Activated T-cell treated with anti-CD3 and anti-CD28 coated beads, Interleukin-2, amount 50 U/mL, for 24 hours (primary cell): ENCODE results near the gene AGAP1.

Source experiments
- DNase-seq: peaks from one replicate; pipeline ENCODE4 v3.0.0-alpha.2; 2020
- H3K27ac Mint-ChIP-seq: 2 replicates; pipeline ENCODE4 v1.8.0; 2020; ENCODE audit warnings: mild to moderate bottlenecking, mixed read lengths
- H3K27me3 Mint-ChIP-seq: 2 replicates; pipeline ENCODE4 v1.8.0; 2020; ENCODE audit warnings: mixed read lengths
- H3K36me3 Mint-ChIP-seq: 2 replicates; pipeline ENCODE4 v1.8.0; 2020; ENCODE audit warnings: low read depth, mixed read lengths
- H3K4me1 Mint-ChIP-seq: 2 replicates; pipeline ENCODE4 v1.8.0; 2020; ENCODE audit warnings: low read depth, mixed read lengths
- H3K4me3 Mint-ChIP-seq: 2 replicates; pipeline ENCODE4 v1.8.0; 2020; ENCODE audit warnings: mild to moderate bottlenecking, moderate library complexity, mixed read lengths
- H3K9me3 Mint-ChIP-seq: 2 replicates; pipeline ENCODE4 v1.8.0; 2020; ENCODE audit warnings: mixed read lengths

The AGAP1 gene

GRCh38 chr2:236177967-236178889, 684.4 kb downstream of the AGAP1 start:
- H3K36me3 Mint-ChIP-seq = no peaks in the 10 kb centered on the region
- DNase-seq = peak; percentile 60
- H3K9me3 Mint-ChIP-seq = no peaks in the 10 kb centered on the region
- peaks cover 88% of the 10 kb centered on the region for H3K27me3 Mint-ChIP-seq
- H3K27ac Mint-ChIP-seq = no peak overlapping the region
- peaks cover 13% of the 10 kb centered on the region for H3K4me1 Mint-ChIP-seq
- peak overlapping the region; percentile 54 for H3K4me3 Mint-ChIP-seq

DNA sequence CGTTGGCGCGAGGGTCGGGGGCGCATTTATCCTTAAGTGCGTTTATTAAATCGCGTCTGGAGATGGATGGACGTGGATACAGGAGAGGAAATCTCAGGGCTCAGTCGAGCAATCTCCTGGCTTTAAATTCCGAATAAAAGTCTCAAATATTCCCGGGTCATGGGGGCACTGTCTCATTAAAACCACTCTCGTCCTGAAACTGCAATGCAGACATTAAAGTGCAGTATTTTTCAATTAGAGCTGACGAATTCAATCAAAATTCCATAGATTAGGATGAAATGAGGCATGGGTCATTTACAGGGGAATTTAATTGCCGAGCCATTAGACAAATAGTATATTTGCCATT, 685.0 kb downstream of the AGAP1 start:
- Mint-ChIP-seq H3K4me1 (peaks cover 13% of the 10 kb centered on the region), H3K4me3 (no peak overlapping the region), H3K36me3 (no peaks in the 10 kb centered on the region)

DNA sequence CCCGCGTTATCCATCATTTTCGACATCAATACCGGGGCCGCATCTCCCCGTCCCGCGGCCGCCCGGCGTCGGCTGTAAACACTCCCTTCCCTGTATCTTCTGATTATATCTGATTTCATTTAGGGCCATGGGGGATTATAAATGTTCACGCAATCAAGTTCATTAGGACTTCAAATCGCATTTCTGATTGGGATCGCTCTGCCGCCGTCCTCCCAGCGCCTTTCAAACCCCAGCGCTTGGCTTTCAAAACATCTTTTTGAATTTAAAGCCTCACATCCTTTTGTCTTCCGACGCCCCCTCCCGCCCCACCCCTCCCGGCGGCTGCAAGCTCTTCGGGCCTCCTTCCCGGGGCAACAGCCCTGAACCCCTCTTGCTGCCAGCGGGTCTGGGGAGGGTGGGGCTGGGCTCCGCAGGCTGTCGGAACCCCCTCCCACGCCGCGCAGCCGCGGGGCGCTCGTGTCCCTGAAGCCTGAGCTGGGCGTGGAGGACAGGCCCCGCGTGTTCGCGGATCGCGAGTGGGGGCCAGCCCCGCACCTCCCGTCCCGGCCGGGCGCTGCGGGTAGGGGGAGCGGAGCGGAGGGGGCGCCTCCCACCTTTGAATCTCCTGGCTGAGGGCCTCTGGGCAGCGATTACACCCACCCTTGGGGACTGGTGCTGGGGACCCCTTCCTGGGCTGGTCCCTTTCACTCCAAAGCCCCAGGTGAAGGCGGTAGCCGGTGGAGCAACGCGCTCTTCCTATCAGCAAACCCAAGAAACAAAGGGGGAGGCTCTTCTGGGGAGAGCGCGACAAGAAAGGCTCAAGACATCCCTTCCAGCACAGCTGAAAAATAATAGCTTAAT, 685.6 kb downstream of the AGAP1 start:
- Mint-ChIP-seq H3K27ac (no peak overlapping the region), H3K4me1 (peaks cover 13% of the 10 kb centered on the region), H3K36me3 (no peaks in the 10 kb centered on the region), H3K9me3 (no peaks in the 10 kb centered on the region), H3K27me3 (peaks cover 86% of the 10 kb centered on the region), H3K4me3 (no peak overlapping the region)
- DNase-seq = no peak

More for the DNA sequence above, 685.0 kb downstream of the AGAP1 start:
- peaks cover 88% of the 10 kb centered on the region for H3K27me3 Mint-ChIP-seq
- no peaks in the 10 kb centered on the region for H3K9me3 Mint-ChIP-seq
- no peak for DNase-seq
- no peak overlapping the region for H3K27ac Mint-ChIP-seq

DNA sequence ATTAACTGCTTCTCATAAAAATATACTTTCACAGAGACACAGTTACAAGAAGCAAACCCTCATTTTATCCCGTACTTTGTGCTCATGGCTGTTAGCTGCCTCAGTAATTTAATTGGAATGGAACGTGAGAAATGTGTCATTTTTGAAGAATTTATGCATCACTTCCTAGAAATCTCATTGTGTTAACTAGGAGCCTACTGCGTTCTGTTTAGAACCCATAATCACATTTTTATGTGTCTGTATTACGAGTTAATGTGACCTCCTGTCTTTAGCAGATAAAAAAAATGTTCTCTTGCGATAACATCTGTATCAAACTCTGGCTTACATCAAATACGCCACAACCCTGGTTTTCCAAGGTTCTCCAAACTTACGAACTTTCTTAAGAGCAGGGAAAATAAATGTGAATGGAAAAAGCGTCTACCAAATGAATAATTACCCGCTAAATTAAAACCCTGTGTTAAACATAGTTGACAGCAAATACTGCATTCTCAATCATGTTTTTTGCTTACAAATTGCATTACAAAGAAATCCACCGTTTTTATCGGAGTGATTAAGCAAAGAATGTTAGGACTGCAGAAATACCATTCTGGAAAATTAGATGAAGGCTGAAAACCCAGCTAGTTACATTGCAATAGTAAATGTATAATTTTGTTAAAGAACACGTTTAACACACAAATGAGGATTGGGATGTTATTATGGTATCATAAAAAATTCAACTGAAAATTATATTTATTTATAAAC, 686.4 kb downstream of the AGAP1 start:
- peaks cover 13% of the 10 kb centered on the region for H3K4me1 Mint-ChIP-seq
- no peak overlapping the region for H3K4me3 Mint-ChIP-seq
- no peak for DNase-seq
- H3K27ac Mint-ChIP-seq = no peak overlapping the region
- H3K36me3 Mint-ChIP-seq = no peaks in the 10 kb centered on the region
- H3K9me3 Mint-ChIP-seq = no peaks in the 10 kb centered on the region
- peaks cover 86% of the 10 kb centered on the region for H3K27me3 Mint-ChIP-seq

DNA sequence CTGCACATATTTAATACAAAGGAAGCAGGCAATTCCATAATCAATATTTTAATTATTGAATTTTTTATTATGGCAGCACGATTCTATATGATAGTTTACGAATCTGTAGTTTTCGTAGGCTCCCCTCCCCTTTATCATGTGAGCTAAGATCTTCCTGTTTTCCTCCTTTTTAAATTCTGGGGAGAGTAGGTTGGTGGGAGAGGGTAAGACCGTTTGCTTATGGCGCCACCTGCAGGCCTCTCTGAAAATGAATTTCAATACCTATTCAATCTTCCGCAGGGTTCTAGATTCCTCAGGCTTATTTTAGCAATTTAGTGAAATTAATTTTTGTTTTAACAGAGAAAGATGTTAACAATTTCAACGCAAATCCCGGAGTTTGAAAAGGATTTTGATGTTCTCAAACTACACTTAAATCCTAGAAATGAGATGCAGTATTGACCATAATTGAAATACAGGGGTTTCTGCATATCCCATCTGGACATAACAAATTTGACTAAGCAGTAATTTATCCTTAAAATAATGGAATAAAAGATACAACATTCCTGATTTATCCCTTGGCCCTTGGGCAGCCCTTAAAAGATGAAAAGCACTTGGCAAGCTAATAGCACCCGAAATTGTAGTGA, 687.1 kb downstream of the AGAP1 start:
- H3K9me3 Mint-ChIP-seq = no peaks in the 10 kb centered on the region
- H3K4me3 Mint-ChIP-seq = no peak overlapping the region
- DNase-seq = no peak
- H3K36me3 Mint-ChIP-seq = no peaks in the 10 kb centered on the region
- peaks cover 13% of the 10 kb centered on the region for H3K4me1 Mint-ChIP-seq
- H3K27me3 Mint-ChIP-seq = peaks cover 86% of the 10 kb centered on the region
- no peak overlapping the region for H3K27ac Mint-ChIP-seq
